Glomerular endothelial cell (primary cell): ENCODE results near the gene RASA3. TPM values are rescaled to one million over a fixed set of nuclear protein-coding genes. Genes with fewer than 3 reads are reported as not detected.

Experiments
- DNase-seq: peaks from one replicate; pipeline ENCODE4 v3.0.0-alpha.2; 2011; ENCODE audit warnings: low read depth, low spot score; ENCODE audit errors: extremely low read depth
- total RNA-seq: library from RNA; depleted of rRNA; stranded (reverse); fragments of >200 nt; gene quantifications from 2 replicates; pipeline ENCODE4 v1.2.3, GENCODE V29; 2015

RASA3 gene
- total RNA-seq, 1 donor from 2014 or later, result 73.2 TPM

- no peak for DNase-seq
These were observed 201.5 kb downstream of the RASA3 start for GRCh38 chr13:113930671-113931637.

- no peak for DNase-seq
These were observed 202.5 kb downstream of the RASA3 start for GRCh38 chr13:113929628-113930615.

GRCh38 chr13:113928685-113929627, 203.5 kb downstream of the RASA3 start:
- no peak for DNase-seq

Other genes with a start within 250 kb of the RASA3 start
- gene C13orf46, start 158.5 kb downstream of the RASA3 start, total RNA-seq, result 2.5 and 4.1 TPM in 2 replicates
- gene CFAP97D2, start 46.6 kb upstream of the RASA3 start, total RNA-seq, result not detected in 2 replicates
- 46.6 and 66.0 TPM in 2 replicates for gene CDC16, start 102.3 kb upstream of the RASA3 start, total RNA-seq
- 15.0 and 38.7 TPM in 2 replicates for gene UPF3A, start 149.0 kb upstream of the RASA3 start, total RNA-seq
- gene CHAMP1, start 181.9 kb upstream of the RASA3 start, total RNA-seq, result 19.9 and 20.0 TPM in 2 replicates